Suprapubic skin (tissue), 4 donors: ENCODE results near the gene PHOX2A. TPM values are rescaled to one million over a fixed set of nuclear protein-coding genes. Genes with fewer than 3 reads are reported as not detected.

ENCODE experiments used
- DNase-seq, 2 donors: peaks; one replicate each; pipeline ENCODE4 v3.0.0-alpha.2; 2019; ENCODE audit warnings: low spot score in 2 of 2
- H3K27ac ChIP-seq: fragments of 200-600 bp; sonication (generic); one replicate; pipeline ENCODE4 v1.5.1; 2019
- H3K27me3 ChIP-seq: fragments of 200-600 bp; sonication (generic); one replicate; pipeline ENCODE4 v1.5.1; 2019
- H3K36me3 ChIP-seq: fragments of 200-600 bp; sonication (generic); one replicate; pipeline ENCODE4 v1.5.1; 2019
- H3K4me1 ChIP-seq: fragments of 200-600 bp; sonication (generic); one replicate; pipeline ENCODE4 v1.5.1; 2019
- H3K4me3 ChIP-seq: fragments of 200-600 bp; sonication (generic); one replicate; pipeline ENCODE4 v1.5.1; 2019; ENCODE audit warnings: mild to moderate bottlenecking
- H3K9me3 ChIP-seq: fragments of 200-600 bp; sonication (generic); one replicate; pipeline ENCODE4 v1.5.1; 2019
- CTCF ChIP-seq, 2 donors: fragments of 200-600 bp in 1 of 2; fragments of 450-650 bp in 1 of 2; sonication (generic) in 1 of 2; IDR thresholded peaks; one replicate each; pipeline ENCODE4 v1.5.1; 2016 to 2019; ENCODE audit warnings: antibody characterized with exemption in 2 of 2, mild to moderate bottlenecking in 1 of 2, moderate library complexity in 1 of 2
- EP300 ChIP-seq: sonication (generic); formaldehyde crosslinking; IDR thresholded peaks from one replicate; pipeline ENCODE4 v1.6.1; 2017; ENCODE audit warnings: antibody characterized with exemption
- POLR2A ChIP-seq, 2 donors: fragments of 450-650 bp; IDR thresholded peaks; one replicate each; pipeline ENCODE4 v1.6.1; 2017; ENCODE audit warnings: antibody characterized with exemption in 2 of 2, mild to moderate bottlenecking in 2 of 2, moderate library complexity in 2 of 2
- POLR2AphosphoS5 ChIP-seq, 3 donors: sonication (generic); formaldehyde crosslinking; IDR thresholded peaks; one replicate each; pipeline ENCODE4 v1.6.1; 2017; ENCODE audit warnings: antibody characterized with exemption in 3 of 3
- WGBS: methylation state at CpG from one replicate; pipeline ENCODE4 v1.1.5; 2018; 5-methylcytosine and 5-hydroxymethylcytosine counted together
- total RNA-seq, 4 donors: library from RNA; depleted of rRNA; stranded (reverse); fragments of >200 nt; gene quantifications; one replicate each; pipeline ENCODE4 v1.1.0, GENCODE V29; 2016

Gene PHOX2A
- total RNA-seq, 4 donors from 2014 or later = not detected

- H3K27ac ChIP-seq = no peak within 1 kb of the TSS
- TF ChIP-seq CTCF (IDR thresholded peaks at IDR 0.05) (no peak), POLR2AphosphoS5 (IDR thresholded peaks at IDR 0.05) (no peak), EP300 (no peak), POLR2A (IDR thresholded peaks at IDR 0.05) (no peak)
- DNase-seq = no peak
Measured at GRCh38 chr11:72191961-72192381, 52.0 kb downstream of the PHOX2A start, which contains the start of gene FOLR1. TSS of gene FOLR1 (plus strand) at chr11:72192140. CDS start at chr11:72192174, 34 bp downstream.

GRCh38 chr11:72190631-72191071 lies 53.3 kb downstream of the PHOX2A start:
- WGBS = 87% methylated on average over 5 of the region's 5 CpGs
- Histone ChIP-seq H3K36me3 (no peaks in the 10 kb centered on the region), H3K4me1 (no peaks in the 10 kb centered on the region), H3K27me3 (no peaks in the 10 kb centered on the region), H3K27ac (no peak overlapping the region), H3K4me3 (no peak overlapping the region), H3K9me3 (no peaks in the 10 kb centered on the region)
- TF ChIP-seq POLR2A (IDR thresholded peaks at IDR 0.05) = no peak
- no peak for TF ChIP-seq EP300
- no peak for TF ChIP-seq CTCF (IDR thresholded peaks at IDR 0.05)
- TF ChIP-seq POLR2AphosphoS5 (IDR thresholded peaks at IDR 0.05) = no peak
- no peak for DNase-seq

More at GRCh38 chr11:72191961-72192381, 52.0 kb downstream of the PHOX2A start, which contains the start of gene FOLR1:
- no peaks in the 10 kb centered on the region for H3K36me3 ChIP-seq
- no peaks in the 10 kb centered on the region for H3K4me1 ChIP-seq
- no peaks in the 10 kb centered on the region for H3K27me3 ChIP-seq
- no peaks in the 10 kb centered on the region for H3K9me3 ChIP-seq
- no peak within 1 kb of the TSS for H3K4me3 ChIP-seq
- 58% methylated on average over 4 of the region's 5 CpGs for WGBS

GRCh38 chr11:72189455-72190250 lies 54.3 kb downstream of the PHOX2A start:
- DNase-seq = no peak
- no peaks in the 10 kb centered on the region for H3K36me3 ChIP-seq
- no peaks in the 10 kb centered on the region for H3K27me3 ChIP-seq
- no peak overlapping the region for H3K27ac ChIP-seq
- TF ChIP-seq POLR2A (IDR thresholded peaks at IDR 0.05) (no peak), CTCF (IDR thresholded peaks at IDR 0.05) (no peak)
- no peaks in the 10 kb centered on the region for H3K4me1 ChIP-seq
- 35% methylated on average over 2 of the region's 3 CpGs for WGBS
- H3K4me3 ChIP-seq = no peak overlapping the region
- H3K9me3 ChIP-seq = no peaks in the 10 kb centered on the region

Other genes starting within 250 kb of the PHOX2A start
- 10 to 100 TPM in 1 of 4 donors, 1 to 10 TPM in 3; 2.9 to 18.6 (median 7.2) TPM for gene IL18BP, start 245.3 kb downstream of the PHOX2A start, total RNA-seq
- gene NUMA1, start 163.6 kb downstream of the PHOX2A start, total RNA-seq = 100 to 1,000 TPM; 296 to 845 (median 452) TPM
- gene LRRC51, start 163.3 kb downstream of the PHOX2A start, total RNA-seq = 1 to 10 TPM; 3.7 to 9.9 (median 6.6) TPM
- 100 to 1,000 TPM in 2 of 4 donors, 10 to 100 TPM in 2; 64.5 to 111 (median 101) TPM for gene LAMTOR1, start 140.9 kb downstream of the PHOX2A start, total RNA-seq
- gene TOMT, start 138.3 kb downstream of the PHOX2A start, total RNA-seq = not detected
- 10 to 100 TPM; 20.6 to 32.1 (median 25.6) TPM for gene ANAPC15, start 131.5 kb downstream of the PHOX2A start, total RNA-seq
- gene FOLR3, start 108.5 kb downstream of the PHOX2A start, total RNA-seq = not detected
- 1 to 10 TPM in 3 of 4 donors, not detected in 1; 1.5 to 4.3 (median 4.3) TPM for gene FOLR1, start 52.0 kb downstream of the PHOX2A start, total RNA-seq
- gene FOLR2, start 27.4 kb downstream of the PHOX2A start, total RNA-seq = 10 to 100 TPM in 1 of 4 donors, 1 to 10 TPM in 3; 3.1 to 10.1 (median 5.1) TPM
- gene INPPL1, start 19.4 kb downstream of the PHOX2A start, total RNA-seq = 100 to 1,000 TPM in 1 of 4 donors, 10 to 100 TPM in 3; 31.0 to 102 (median 63.1) TPM
- 10 to 100 TPM; 14.7 to 23.4 (median 19.3) TPM for gene CLPB, start 190.4 kb upstream of the PHOX2A start, total RNA-seq